ENCODE measurements around the gene PRPF18. TPM values are rescaled to one million over a fixed set of nuclear protein-coding genes. Genes with fewer than 3 reads are reported as not detected.

Gene PRPF18
- polyA plus RNA-seq, 2 of the 4 experiments (the other 2 are of a cell fraction), result 22.3 to 39.6 TPM

DNA sequence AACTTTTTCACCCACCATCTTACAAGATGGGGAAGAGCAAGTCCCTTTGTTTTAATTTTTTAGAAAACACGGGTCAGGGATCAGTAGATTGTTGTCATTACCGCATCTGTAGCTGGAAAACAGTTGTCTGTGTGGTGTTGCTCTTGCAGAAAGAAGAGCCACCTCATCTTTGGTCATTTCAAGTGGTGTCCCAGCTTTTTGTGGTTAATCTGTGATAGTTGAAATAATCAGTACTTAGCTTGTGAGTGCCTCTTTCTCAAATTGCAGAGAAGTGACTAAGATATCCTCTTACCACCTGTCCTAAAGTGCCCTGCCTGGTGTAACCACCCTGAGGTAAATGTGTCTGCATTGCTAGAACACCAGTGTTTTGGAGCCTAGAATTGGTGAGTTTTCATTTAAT is 5.5 kb downstream of the PRPF18 start:
- POLR2A ChIA-PET, result no interaction called here
- Histone ChIP-seq H3K4me3 (no peak overlapping the region), H3K9me3 (no peaks in the 10 kb centered on the region), H3K27ac (no peak overlapping the region), H3K4me2 (no peak overlapping the region), H3K4me1 (peaks cover 6% of the 10 kb centered on the region; the same call in 1 of the 3 replicates)
- TF ChIP-seq HOXB5 (CRISPR knock-in tag; IDR thresholded peaks at IDR 0.05) (no peak), RAD21 (conservative IDR thresholded peaks at IDR 0.05 in 1 of 2, IDR thresholded peaks at IDR 0.05 in 1 of 2) (no peak), KDM5A (IDR thresholded peaks at IDR 0.05) (no peak), ESRRA (IDR thresholded peaks at IDR 0.05; ENCODE audit: borderline replicate concordance, low read length) (no peak), ZNF302 (CRISPR knock-in tag; IDR thresholded peaks at IDR 0.05) (no peak), ZFP36 (IDR thresholded peaks at IDR 0.05; ENCODE audit: borderline replicate concordance, partially characterized antibody) (no peak), NFE2L2 (conservative IDR thresholded peaks at IDR 0.05; ENCODE audit: low read length) (no peak), NR3C1 (IDR thresholded peaks at IDR 0.05) (no peak), TFCP2L1 (CRISPR knock-in tag; IDR thresholded peaks at IDR 0.05) (no peak), POLR2A (IDR thresholded peaks at IDR 0.05; ENCODE audit: low read length) (no peak), HEYL (CRISPR knock-in tag; IDR thresholded peaks at IDR 0.05) (no peak)
- TF ChIP-seq, protein P1, sequence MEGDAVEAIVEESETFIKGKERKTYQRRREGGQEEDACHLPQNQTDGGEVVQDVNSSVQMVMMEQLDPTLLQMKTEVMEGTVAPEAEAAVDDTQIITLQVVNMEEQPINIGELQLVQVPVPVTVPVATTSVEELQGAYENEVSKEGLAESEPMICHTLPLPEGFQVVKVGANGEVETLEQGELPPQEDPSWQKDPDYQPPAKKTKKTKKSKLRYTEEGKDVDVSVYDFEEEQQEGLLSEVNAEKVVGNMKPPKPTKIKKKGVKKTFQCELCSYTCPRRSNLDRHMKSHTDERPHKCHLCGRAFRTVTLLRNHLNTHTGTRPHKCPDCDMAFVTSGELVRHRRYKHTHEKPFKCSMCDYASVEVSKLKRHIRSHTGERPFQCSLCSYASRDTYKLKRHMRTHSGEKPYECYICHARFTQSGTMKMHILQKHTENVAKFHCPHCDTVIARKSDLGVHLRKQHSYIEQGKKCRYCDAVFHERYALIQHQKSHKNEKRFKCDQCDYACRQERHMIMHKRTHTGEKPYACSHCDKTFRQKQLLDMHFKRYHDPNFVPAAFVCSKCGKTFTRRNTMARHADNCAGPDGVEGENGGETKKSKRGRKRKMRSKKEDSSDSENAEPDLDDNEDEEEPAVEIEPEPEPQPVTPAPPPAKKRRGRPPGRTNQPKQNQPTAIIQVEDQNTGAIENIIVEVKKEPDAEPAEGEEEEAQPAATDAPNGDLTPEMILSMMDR (IDR thresholded peaks at IDR 0.05), result no peak
- TF ChIP-seq, protein P2, sequence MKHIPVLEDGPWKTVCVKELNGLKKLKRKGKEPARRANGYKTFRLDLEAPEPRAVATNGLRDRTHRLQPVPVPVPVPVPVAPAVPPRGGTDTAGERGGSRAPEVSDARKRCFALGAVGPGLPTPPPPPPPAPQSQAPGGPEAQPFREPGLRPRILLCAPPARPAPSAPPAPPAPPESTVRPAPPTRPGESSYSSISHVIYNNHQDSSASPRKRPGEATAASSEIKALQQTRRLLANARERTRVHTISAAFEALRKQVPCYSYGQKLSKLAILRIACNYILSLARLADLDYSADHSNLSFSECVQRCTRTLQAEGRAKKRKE (CRISPR knock-in tag; IDR thresholded peaks at IDR 0.05; ENCODE audit: low read depth), result no peak
- TF ChIP-seq, protein P3, sequence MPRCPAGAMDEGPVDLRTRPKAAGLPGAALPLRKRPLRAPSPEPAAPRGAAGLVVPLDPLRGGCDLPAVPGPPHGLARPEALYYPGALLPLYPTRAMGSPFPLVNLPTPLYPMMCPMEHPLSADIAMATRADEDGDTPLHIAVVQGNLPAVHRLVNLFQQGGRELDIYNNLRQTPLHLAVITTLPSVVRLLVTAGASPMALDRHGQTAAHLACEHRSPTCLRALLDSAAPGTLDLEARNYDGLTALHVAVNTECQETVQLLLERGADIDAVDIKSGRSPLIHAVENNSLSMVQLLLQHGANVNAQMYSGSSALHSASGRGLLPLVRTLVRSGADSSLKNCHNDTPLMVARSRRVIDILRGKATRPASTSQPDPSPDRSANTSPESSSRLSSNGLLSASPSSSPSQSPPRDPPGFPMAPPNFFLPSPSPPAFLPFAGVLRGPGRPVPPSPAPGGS (IDR thresholded peaks at IDR 0.05), result no peak
- FAIRE-seq, result no peak
- CTCF ChIA-PET, result interaction anchor here (1.2 kb wide), 2 partner anchors 21 to 220 kb away, joined by 3 to 4 read pairs; no protein-coding TSS in a partner anchor
- ATAC-seq, result no peak
- 82% methylated on average over 2 of the region's 2 CpGs for WGBS (ENCODE audit: missing lambda C conversion rate)
- DNase-seq (ENCODE audit: low read depth in 1 of 2, low spot score in 1 of 2), result no peak

DNA sequence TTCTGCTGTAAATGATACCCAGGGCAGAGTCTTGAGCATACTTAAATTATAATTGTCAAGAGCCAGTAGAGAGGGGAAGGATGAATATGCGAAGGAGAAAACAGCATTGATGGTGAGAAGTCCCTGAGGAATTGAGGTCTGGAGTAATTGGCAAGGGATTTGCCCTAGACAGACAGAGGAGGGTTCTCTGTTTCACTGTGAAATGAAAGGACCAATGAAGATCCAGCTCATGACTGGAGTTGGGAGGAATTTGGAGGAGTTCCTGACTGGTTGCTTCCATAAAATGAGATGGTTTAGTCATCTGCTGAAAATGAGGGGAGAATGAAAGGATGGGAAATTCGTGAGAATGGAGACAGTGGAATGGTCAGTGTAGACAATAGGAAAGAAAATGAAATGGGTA is 6.8 kb downstream of the PRPF18 start:
- no peak overlapping the region for H3K4me2 ChIP-seq
- H3K4me1 ChIP-seq, result no peaks in the 10 kb centered on the region
- H3K27ac ChIP-seq, result no peak overlapping the region
- CTCF ChIA-PET, result interaction anchor here (0.6 kb wide), 1 partner anchor 82 kb away, joined by 5 read pairs; no protein-coding TSS in a partner anchor
- H3K4me3 ChIP-seq, result no peak overlapping the region
- 62% methylated on average over 2 of the region's 2 CpGs for WGBS (ENCODE audit: missing lambda C conversion rate)
- DNase-seq (ENCODE audit: low read depth in 1 of 2, low spot score in 1 of 2) (no peak), ATAC-seq (no peak), FAIRE-seq (no peak)
- TF ChIP-seq HOXA7 (CRISPR knock-in tag; IDR thresholded peaks at IDR 0.05), result no peak
- TF ChIP-seq FOSL2 (IDR thresholded peaks at IDR 0.05), result no peak
- TF ChIP-seq FOSL2 (CRISPR knock-in tag; IDR thresholded peaks at IDR 0.05), result no peak
- TF ChIP-seq, protein P4, sequence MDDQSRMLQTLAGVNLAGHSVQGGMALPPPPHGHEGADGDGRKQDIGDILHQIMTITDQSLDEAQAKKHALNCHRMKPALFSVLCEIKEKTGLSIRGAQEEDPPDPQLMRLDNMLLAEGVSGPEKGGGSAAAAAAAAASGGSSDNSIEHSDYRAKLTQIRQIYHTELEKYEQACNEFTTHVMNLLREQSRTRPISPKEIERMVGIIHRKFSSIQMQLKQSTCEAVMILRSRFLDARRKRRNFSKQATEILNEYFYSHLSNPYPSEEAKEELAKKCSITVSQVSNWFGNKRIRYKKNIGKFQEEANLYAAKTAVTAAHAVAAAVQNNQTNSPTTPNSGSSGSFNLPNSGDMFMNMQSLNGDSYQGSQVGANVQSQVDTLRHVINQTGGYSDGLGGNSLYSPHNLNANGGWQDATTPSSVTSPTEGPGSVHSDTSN (IDR thresholded peaks at IDR 0.05), result no peak
- TF ChIP-seq CHD2 (IDR thresholded peaks at IDR 0.05; ENCODE audit: low read length, partially characterized antibody), result no peak
- TF ChIP-seq PHF8 (IDR thresholded peaks at IDR 0.05; ENCODE audit: borderline replicate concordance, low read depth), result no peak
- TF ChIP-seq EP300 (IDR thresholded peaks at IDR 0.05), result no peak
- TF ChIP-seq, protein P5, sequence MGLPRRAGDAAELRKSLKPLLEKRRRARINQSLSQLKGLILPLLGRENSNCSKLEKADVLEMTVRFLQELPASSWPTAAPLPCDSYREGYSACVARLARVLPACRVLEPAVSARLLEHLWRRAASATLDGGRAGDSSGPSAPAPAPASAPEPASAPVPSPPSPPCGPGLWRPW (IDR thresholded peaks at IDR 0.05), result no peak
- no peak for TF ChIP-seq MAFK (IDR thresholded peaks at IDR 0.05; ENCODE audit: partially characterized antibody)
- TF ChIP-seq SREBF2 (IDR thresholded peaks at IDR 0.05), result no peak
- no peak for TF ChIP-seq ZFP36 (IDR thresholded peaks at IDR 0.05; ENCODE audit: borderline replicate concordance, partially characterized antibody)
- TF ChIP-seq, protein P3 (IDR thresholded peaks at IDR 0.05), result no peak
- TF ChIP-seq POLR2A (IDR thresholded peaks at IDR 0.05; ENCODE audit: low read length), result no peak
- no peak for TF ChIP-seq FOXS1 (CRISPR knock-in tag; IDR thresholded peaks at IDR 0.05)
- TF ChIP-seq, protein P6, sequence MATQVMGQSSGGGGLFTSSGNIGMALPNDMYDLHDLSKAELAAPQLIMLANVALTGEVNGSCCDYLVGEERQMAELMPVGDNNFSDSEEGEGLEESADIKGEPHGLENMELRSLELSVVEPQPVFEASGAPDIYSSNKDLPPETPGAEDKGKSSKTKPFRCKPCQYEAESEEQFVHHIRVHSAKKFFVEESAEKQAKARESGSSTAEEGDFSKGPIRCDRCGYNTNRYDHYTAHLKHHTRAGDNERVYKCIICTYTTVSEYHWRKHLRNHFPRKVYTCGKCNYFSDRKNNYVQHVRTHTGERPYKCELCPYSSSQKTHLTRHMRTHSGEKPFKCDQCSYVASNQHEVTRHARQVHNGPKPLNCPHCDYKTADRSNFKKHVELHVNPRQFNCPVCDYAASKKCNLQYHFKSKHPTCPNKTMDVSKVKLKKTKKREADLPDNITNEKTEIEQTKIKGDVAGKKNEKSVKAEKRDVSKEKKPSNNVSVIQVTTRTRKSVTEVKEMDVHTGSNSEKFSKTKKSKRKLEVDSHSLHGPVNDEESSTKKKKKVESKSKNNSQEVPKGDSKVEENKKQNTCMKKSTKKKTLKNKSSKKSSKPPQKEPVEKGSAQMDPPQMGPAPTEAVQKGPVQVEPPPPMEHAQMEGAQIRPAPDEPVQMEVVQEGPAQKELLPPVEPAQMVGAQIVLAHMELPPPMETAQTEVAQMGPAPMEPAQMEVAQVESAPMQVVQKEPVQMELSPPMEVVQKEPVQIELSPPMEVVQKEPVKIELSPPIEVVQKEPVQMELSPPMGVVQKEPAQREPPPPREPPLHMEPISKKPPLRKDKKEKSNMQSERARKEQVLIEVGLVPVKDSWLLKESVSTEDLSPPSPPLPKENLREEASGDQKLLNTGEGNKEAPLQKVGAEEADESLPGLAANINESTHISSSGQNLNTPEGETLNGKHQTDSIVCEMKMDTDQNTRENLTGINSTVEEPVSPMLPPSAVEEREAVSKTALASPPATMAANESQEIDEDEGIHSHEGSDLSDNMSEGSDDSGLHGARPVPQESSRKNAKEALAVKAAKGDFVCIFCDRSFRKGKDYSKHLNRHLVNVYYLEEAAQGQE (IDR thresholded peaks at IDR 0.05), result no peak
- no peak for TF ChIP-seq FOSB (CRISPR knock-in tag; IDR thresholded peaks at IDR 0.05)
- no peak for TF ChIP-seq KDM1A (IDR thresholded peaks at IDR 0.05; ENCODE audit: low read depth)
- no peak for TF ChIP-seq MYC (IDR thresholded peaks at IDR 0.05; ENCODE audit: borderline replicate concordance, low read length)
- H3K9me3 ChIP-seq, result no peaks in the 10 kb centered on the region
- POLR2A ChIA-PET, result interaction anchor here (0.5 kb wide), 1 partner anchor 244 kb away, joined by 6 read pairs; no protein-coding TSS in a partner anchor

All from A549 (cell line).